Chondrocyte (in vitro differentiated cells): ENCODE measurements around the gene ENOPH1. TPM values are rescaled to one million over a fixed set of nuclear protein-coding genes. Genes with fewer than 3 reads are reported as not detected.

ENCODE experiments used
- DNase-seq: peaks from one replicate; pipeline ENCODE4 v3.0.0; 2021; ENCODE audit warnings: mixed read lengths, low spot score
- H3K27ac Mint-ChIP-seq: one replicate; pipeline ENCODE4 v1.8.0; 2021; ENCODE audit warnings: mild to moderate bottlenecking, moderate library complexity, mixed read lengths; ENCODE audit not compliant: unreplicated experiment
- H3K27me3 Mint-ChIP-seq: 2 replicates; pipeline ENCODE4 v1.8.0; 2021; ENCODE audit warnings: low read depth, mixed read lengths
- H3K36me3 Mint-ChIP-seq: 2 replicates; pipeline ENCODE4 v1.8.0; 2021; ENCODE audit warnings: low read depth, mixed read lengths
- H3K4me1 Mint-ChIP-seq: 2 replicates; pipeline ENCODE4 v1.8.0; 2021; ENCODE audit warnings: low read depth, mild to moderate bottlenecking, mixed read lengths
- H3K4me3 Mint-ChIP-seq: one replicate; pipeline ENCODE4 v1.8.0; 2021; ENCODE audit warnings: mild to moderate bottlenecking, moderate library complexity, mixed read lengths; ENCODE audit not compliant: unreplicated experiment
- H3K9me3 Mint-ChIP-seq: 2 replicates; pipeline ENCODE4 v1.8.0; 2021; ENCODE audit warnings: low read depth, mixed read lengths
- CTCF ChIP-seq: fragments of 200-600 bp; sonication (generic); IDR thresholded peaks from 2 replicates; pipeline ENCODE4 v1.5.0; 2021; ENCODE audit warnings: antibody characterized with exemption, mild to moderate bottlenecking, moderate library complexity
- total RNA-seq: library from RNA; stranded (reverse); gene quantifications from 3 replicates; pipeline ENCODE4 v1.2.1, GENCODE V29; 2021

Gene ENOPH1
- total RNA-seq, 1 donor from 2014 or later, result 33.1 TPM

GRCh38 chr4:82489987-82490386, 59.6 kb downstream of the ENOPH1 start:
- no peak for DNase-seq
- no peak overlapping the region for H3K27ac Mint-ChIP-seq
- H3K4me1 Mint-ChIP-seq, result no peaks in the 10 kb centered on the region
- H3K9me3 Mint-ChIP-seq, result no peaks in the 10 kb centered on the region
- no peaks in the 10 kb centered on the region for H3K27me3 Mint-ChIP-seq
- no peaks in the 10 kb centered on the region for H3K36me3 Mint-ChIP-seq
- no peak overlapping the region for H3K4me3 Mint-ChIP-seq
- no peak for TF ChIP-seq CTCF

GRCh38 chr4:82491251-82491960, 61.0 kb downstream of the ENOPH1 start:
- H3K36me3 Mint-ChIP-seq, result no peaks in the 10 kb centered on the region

GRCh38 chr4:82493721-82494425, 63.5 kb downstream of the ENOPH1 start:
- H3K27me3 Mint-ChIP-seq, result no peaks in the 10 kb centered on the region
- no peak for DNase-seq
- no peak overlapping the region for H3K27ac Mint-ChIP-seq
- H3K9me3 Mint-ChIP-seq, result no peaks in the 10 kb centered on the region
- no peaks in the 10 kb centered on the region for H3K4me1 Mint-ChIP-seq
- H3K36me3 Mint-ChIP-seq, result no peaks in the 10 kb centered on the region
- H3K4me3 Mint-ChIP-seq, result no peak overlapping the region
- no peak for TF ChIP-seq CTCF

More at GRCh38 chr4:82491251-82491960, 61.0 kb downstream of the ENOPH1 start:
- Mint-ChIP-seq H3K4me3 (no peak overlapping the region), H3K27me3 (no peaks in the 10 kb centered on the region), H3K9me3 (no peaks in the 10 kb centered on the region), H3K4me1 (no peaks in the 10 kb centered on the region), H3K27ac (no peak overlapping the region)
- no peak for TF ChIP-seq CTCF
- DNase-seq, result no peak

- peaks cover 5% of the 10 kb centered on the region for H3K4me1 Mint-ChIP-seq
- no peaks in the 10 kb centered on the region for H3K27me3 Mint-ChIP-seq
- H3K4me3 Mint-ChIP-seq, result no peak overlapping the region
- no peak overlapping the region for H3K27ac Mint-ChIP-seq
- TF ChIP-seq CTCF, result no peak
- no peaks in the 10 kb centered on the region for H3K9me3 Mint-ChIP-seq
- DNase-seq, result no peak
- H3K36me3 Mint-ChIP-seq, result no peaks in the 10 kb centered on the region
Measured at GRCh38 chr4:82495666-82496065, 65.3 kb downstream of the ENOPH1 start.

- Mint-ChIP-seq H3K27me3 (no peaks in the 10 kb centered on the region), H3K27ac (no peak overlapping the region), H3K4me3 (no peak overlapping the region), H3K36me3 (no peaks in the 10 kb centered on the region), H3K4me1 (peaks cover 5% of the 10 kb centered on the region), H3K9me3 (no peaks in the 10 kb centered on the region)
- no peak for TF ChIP-seq CTCF
- no peak for DNase-seq
Measured at GRCh38 chr4:82496349-82496748, 66.0 kb downstream of the ENOPH1 start.
